Testis (tissue), 3 donors: Measurements from ENCODE around the gene MYLIP. TPM values are rescaled to one million over a fixed set of nuclear protein-coding genes. Genes with fewer than 3 reads are reported as not detected.
A peak's percentile ranks its signal among the peaks of the same experiment; 100 is the strongest.

Source experiments
- DNase-seq: peaks from one replicate; pipeline ENCODE4 v3.0.0-alpha.2; 2019
- H3K27ac ChIP-seq, 2 donors: fragments of 200-600 bp; sonication (generic); one replicate each; pipeline ENCODE4 v1.5.1; 2019
- H3K27me3 ChIP-seq: fragments of 200-600 bp; sonication (generic); one replicate; pipeline ENCODE4 v1.5.1; 2019
- H3K36me3 ChIP-seq: fragments of 200-600 bp; sonication (generic); one replicate; pipeline ENCODE4 v1.5.1; 2017; ENCODE audit warnings: low read depth; ENCODE audit errors: missing control alignments
- H3K4me1 ChIP-seq: fragments of 200-600 bp; sonication (generic); one replicate; pipeline ENCODE4 v1.5.1; 2019
- H3K4me3 ChIP-seq, 2 donors: fragments of 200-600 bp; sonication (generic); one replicate each; pipeline ENCODE4 v1.5.1; 2017 to 2019
- H3K9me3 ChIP-seq: fragments of 200-600 bp; sonication (generic); one replicate; pipeline ENCODE4 v1.5.1; 2017
- CTCF ChIP-seq, 3 experiments: fragments of 450-650 bp in 2 of 3; fragments of 200-600 bp in 1 of 3; sonication (generic) in 1 of 3; IDR thresholded peaks; one replicate each; pipeline ENCODE4 v1.5.1; 2016 to 2019; ENCODE audit warnings: antibody characterized with exemption in 3 of 3, mild to moderate bottlenecking in 2 of 3, moderate library complexity in 1 of 3
- POLR2A ChIP-seq: fragments of 450-650 bp; IDR thresholded peaks from one replicate; pipeline ENCODE4 v1.6.1; 2017; ENCODE audit warnings: antibody characterized with exemption, mild to moderate bottlenecking, moderate library complexity
- WGBS, 2 donors: methylation state at CpG; one replicate each; pipeline ENCODE4 v1.1.5; 2018; 5-methylcytosine and 5-hydroxymethylcytosine counted together
- intact Hi-C: fragments of 100-400 bp; cut with DNase I; formaldehyde crosslinking; loops from one replicate; pipeline ENCODE4 v1.15.1; 2023; ENCODE audit warnings: low total_unique reads
- polyA plus RNA-seq: library from polyadenylated mRNA; stranded (reverse); fragments of 350-450 nt; fragmentation: Illumina TruSeq; extraction: RNeasy Lipid Tissue Mini Kit (QIAGEN cat#74804); gene quantifications from one replicate; pipeline ENCODE4 v1.2.3, GENCODE V29; 2014; ENCODE audit warnings: low read depth, low replicate concordance; ENCODE audit not compliant: insufficient read depth
- total RNA-seq, 2 donors: library from RNA; depleted of rRNA; stranded (reverse); fragments of >200 nt; gene quantifications; one replicate each; pipeline ENCODE4 v1.2.3, GENCODE V29; 2016

The MYLIP gene
- total and polyA plus RNA-seq, 3 donors from 2014 or later = 39.1 to 48.1 (median 45.0) TPM

GRCh38 chr6:16108921-16109658 lies 19.8 kb upstream of the MYLIP start:
- DNase-seq = peak; percentile 74
- H3K4me1 ChIP-seq = peaks cover 27% of the 10 kb centered on the region
- H3K36me3 ChIP-seq = no peaks in the 10 kb centered on the region
- peak overlapping the region; percentile 55 to 60 for H3K27ac ChIP-seq
- no peaks in the 10 kb centered on the region for H3K9me3 ChIP-seq
- no peak overlapping the region for H3K4me3 ChIP-seq
- H3K27me3 ChIP-seq = no peaks in the 10 kb centered on the region
- TF ChIP-seq POLR2A = no peak
- TF ChIP-seq CTCF (IDR thresholded peaks at IDR 0.05) = no peak
- 32 to 49% methylated on average over 5 of the region's 5 CpGs for WGBS, 2 donors
- intact Hi-C loops = no loop called here

- peak; percentile 65 for DNase-seq
- no peaks in the 10 kb centered on the region for H3K27me3 ChIP-seq
- H3K9me3 ChIP-seq = no peaks in the 10 kb centered on the region
- H3K36me3 ChIP-seq = no peaks in the 10 kb centered on the region
- WGBS, 2 donors = 34 to 45% methylated on average over 4 of the region's 4 CpGs
- intact Hi-C loops = no loop called here
- peak overlapping the region; percentile 55 to 60 for H3K27ac ChIP-seq
- no peak for TF ChIP-seq POLR2A
- no peak for TF ChIP-seq CTCF (IDR thresholded peaks at IDR 0.05)
- no peak overlapping the region for H3K4me3 ChIP-seq
- peaks cover 27% of the 10 kb centered on the region for H3K4me1 ChIP-seq
Observed at GRCh38 chr6:16109659-16110305, 19.1 kb upstream of the MYLIP start.

- H3K27ac ChIP-seq = no peak overlapping the region
- H3K4me3 ChIP-seq = no peak overlapping the region
- H3K36me3 ChIP-seq = no peaks in the 10 kb centered on the region
- H3K4me1 ChIP-seq = no peaks in the 10 kb centered on the region
- TF ChIP-seq POLR2A (no peak), CTCF (IDR thresholded peaks at IDR 0.05) (no peak)
- no peaks in the 10 kb centered on the region for H3K27me3 ChIP-seq
- 72% methylated on average over 4 of the region's 4 CpGs for WGBS, 2 donors
- DNase-seq = no peak
- intact Hi-C loops = no loop called here
- H3K9me3 ChIP-seq = no peaks in the 10 kb centered on the region
Observed at GRCh38 chr6:16118825-16119224, 10.1 kb upstream of the MYLIP start.

GRCh38 chr6:16121339-16121738 lies 7.5 kb upstream of the MYLIP start:
- Histone ChIP-seq H3K27ac (no peak overlapping the region), H3K4me3 (no peak overlapping the region), H3K36me3 (no peaks in the 10 kb centered on the region), H3K4me1 (no peaks in the 10 kb centered on the region), H3K9me3 (no peaks in the 10 kb centered on the region), H3K27me3 (no peaks in the 10 kb centered on the region)
- DNase-seq = no peak
- intact Hi-C loops = no loop called here
- 92 to 93% methylated on average over 3 of the region's 3 CpGs for WGBS, 2 donors
- TF ChIP-seq CTCF (IDR thresholded peaks at IDR 0.05) (no peak), POLR2A (no peak)
